CD4-positive, alpha-beta T cell treated with Interleukin-15 for 4 hours (primary cell): Measurements from ENCODE around the gene ZNF860.

Experiments
- DNase-seq: peaks from one replicate; pipeline ENCODE4 v3.0.0-alpha.2; 2020; ENCODE audit warnings: low spot score

Gene ZNF860

GRCh38 chr3:31981206-31982181, at the start of gene ZNF860, which contains the start of gene OSBPL10:
ZNF860 (plus strand) TSS chr3:31981750; CDS start chr3:31989080, 7,330 bp downstream.
OSBPL10 (minus strand) TSS chr3:31981262; CDS start chr3:31981179, 83 bp downstream.
- DNase-seq: peak; percentile 10

- no peak for DNase-seq
Measured at GRCh38 chr3:31932990-31933389, 48.6 kb upstream of the ZNF860 start.

- DNase-seq: no peak
Measured at GRCh38 chr3:31934018-31934417, 47.5 kb upstream of the ZNF860 start.

- no peak for DNase-seq
Measured at GRCh38 chr3:31934866-31935265, 46.7 kb upstream of the ZNF860 start.

- DNase-seq: no peak
Measured at GRCh38 chr3:31936420-31937060, 45.0 kb upstream of the ZNF860 start.

GRCh38 chr3:31937225-31937624, 44.3 kb upstream of the ZNF860 start:
- no peak for DNase-seq

GRCh38 chr3:31942446-31942845, 39.1 kb upstream of the ZNF860 start:
- no peak for DNase-seq

GRCh38 chr3:31943041-31943440, 38.5 kb upstream of the ZNF860 start:
- DNase-seq: no peak

- DNase-seq: no peak
Measured at GRCh38 chr3:31945738-31946052, 35.9 kb upstream of the ZNF860 start.

- DNase-seq: no peak
Measured at GRCh38 chr3:31946484-31947081, 35.0 kb upstream of the ZNF860 start.

- no peak for DNase-seq
Measured at GRCh38 chr3:31947162-31947561, 34.4 kb upstream of the ZNF860 start.

GRCh38 chr3:31947671-31948091, 33.9 kb upstream of the ZNF860 start:
- DNase-seq: no peak

- DNase-seq: no peak
Measured at GRCh38 chr3:31948280-31948679, 33.3 kb upstream of the ZNF860 start.

GRCh38 chr3:31952205-31952604, 29.3 kb upstream of the ZNF860 start:
- DNase-seq: no peak

- no peak for DNase-seq
Measured at GRCh38 chr3:31953091-31953490, 28.5 kb upstream of the ZNF860 start.

- no peak for DNase-seq
Measured at GRCh38 chr3:31953636-31954035, 27.9 kb upstream of the ZNF860 start.

- DNase-seq: no peak
Measured at GRCh38 chr3:31955581-31955980, 26.0 kb upstream of the ZNF860 start.

- DNase-seq: no peak
Measured at GRCh38 chr3:31957106-31957505, 24.4 kb upstream of the ZNF860 start.

GRCh38 chr3:31958701-31959152, 22.8 kb upstream of the ZNF860 start:
- no peak for DNase-seq

- DNase-seq: no peak
Measured at GRCh38 chr3:31959251-31959650, 22.3 kb upstream of the ZNF860 start.

GRCh38 chr3:31959951-31960792, 21.4 kb upstream of the ZNF860 start:
- no peak for DNase-seq
